Dermis microvascular lymphatic vessel endothelial cell (primary cell): Measurements from ENCODE around the gene KSR1. TPM values are rescaled to one million over a fixed set of nuclear protein-coding genes. Genes with fewer than 3 reads are reported as not detected.

Experiments used
- DNase-seq, 2 donors: peaks; one replicate each; pipeline versions ENCODE4 v3.0.0 to v3.0.0-alpha.2; 2010; ENCODE audit warnings: low read depth in 2 of 2
- total RNA-seq: library from RNA; depleted of rRNA; stranded (reverse); fragments of >200 nt; gene quantifications from 2 replicates; pipeline ENCODE4 v1.2.1, GENCODE V29; 2014

Gene KSR1
- total RNA-seq, 1 donor from 2014 or later, result 6.2 TPM

- no peak for DNase-seq
Measured at GRCh38 chr17:27549251-27549893, 93.1 kb downstream of the KSR1 start.

- DNase-seq, result no peak
Measured at GRCh38 chr17:27550291-27550930, 94.2 kb downstream of the KSR1 start.

DNA sequence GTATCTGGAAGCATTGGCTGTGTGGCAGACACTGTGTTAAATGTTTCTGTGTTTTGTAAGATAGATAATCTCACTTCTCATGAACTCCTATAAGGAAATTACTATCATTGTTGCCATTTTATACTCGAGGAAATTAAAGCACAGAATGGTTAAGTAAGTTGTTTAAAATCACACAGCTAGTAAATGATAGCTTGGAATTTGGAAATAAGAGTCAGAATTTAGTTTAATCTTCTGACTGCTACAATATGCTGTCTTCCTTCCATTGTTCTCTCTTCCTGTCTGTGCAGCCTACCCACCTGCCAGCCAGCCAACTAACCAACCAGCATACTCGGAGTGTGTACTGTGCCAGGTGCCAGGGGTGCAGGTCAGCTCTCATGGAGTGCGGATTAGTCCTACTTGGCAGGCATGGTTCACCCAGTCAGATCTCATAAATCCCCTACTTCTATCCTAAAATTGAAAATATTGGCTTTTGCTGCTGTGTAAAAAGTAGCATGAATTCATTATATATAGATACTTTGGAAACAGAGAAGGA, 94.8 kb downstream of the KSR1 start:
- peak; percentile 63 to 86 for DNase-seq

DNA sequence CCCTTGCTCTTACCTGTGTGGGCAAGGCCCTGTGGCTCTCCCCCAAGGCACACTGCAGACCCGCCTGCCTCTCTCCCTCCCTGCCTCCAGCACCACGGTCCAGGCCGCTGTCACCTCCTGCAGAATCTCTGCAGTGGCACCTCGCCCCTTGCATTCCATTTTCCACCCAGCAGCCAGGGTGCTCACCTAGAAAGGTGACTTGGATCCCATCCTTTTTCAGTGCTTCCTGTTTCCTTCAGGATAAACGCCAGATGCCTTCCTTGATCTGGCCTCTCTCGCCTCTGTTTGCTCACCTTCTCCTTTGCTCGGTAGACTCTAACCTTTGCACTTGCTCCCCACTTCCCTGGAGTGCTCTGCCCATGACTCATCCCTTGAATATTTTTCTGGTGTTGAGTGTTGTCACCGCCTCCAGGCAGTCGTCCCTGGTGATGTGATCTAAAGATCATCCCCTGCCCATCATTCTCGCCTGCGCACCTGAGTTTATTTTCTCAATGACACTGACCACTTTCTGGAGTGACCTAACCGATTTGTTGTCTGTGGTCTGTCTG, 95.5 kb downstream of the KSR1 start:
- DNase-seq, result peak in 1 of 2 donors; percentile 39

- peak in 1 of 2 donors; percentile 57 for DNase-seq
Measured at GRCh38 chr17:27552276-27552732, 96.1 kb downstream of the KSR1 start.

- DNase-seq, result no peak
Measured at GRCh38 chr17:27553019-27553511, 96.8 kb downstream of the KSR1 start.

DNA sequence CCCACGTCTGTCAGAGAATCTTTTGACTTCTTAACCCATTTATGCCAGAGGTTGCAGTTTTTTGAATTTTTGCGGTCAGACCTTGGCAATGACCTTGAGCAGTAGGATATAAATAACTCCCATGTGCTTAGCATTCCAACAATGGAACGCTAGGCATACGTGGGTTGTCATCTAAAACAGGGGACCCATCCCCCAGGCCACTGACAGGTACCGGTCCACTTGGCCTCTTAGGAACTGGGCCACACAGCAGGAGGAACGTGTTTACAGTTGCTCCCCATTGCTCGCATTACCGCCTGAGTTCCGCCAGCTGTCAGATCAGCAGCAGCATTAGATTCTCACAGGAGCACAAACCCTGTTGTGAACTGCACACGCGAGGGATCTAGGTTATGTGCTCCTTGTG, 97.9 kb downstream of the KSR1 start:
- DNase-seq, result no peak

- no peak for DNase-seq
Measured at GRCh38 chr17:27554911-27555310, 98.7 kb downstream of the KSR1 start.

DNA sequence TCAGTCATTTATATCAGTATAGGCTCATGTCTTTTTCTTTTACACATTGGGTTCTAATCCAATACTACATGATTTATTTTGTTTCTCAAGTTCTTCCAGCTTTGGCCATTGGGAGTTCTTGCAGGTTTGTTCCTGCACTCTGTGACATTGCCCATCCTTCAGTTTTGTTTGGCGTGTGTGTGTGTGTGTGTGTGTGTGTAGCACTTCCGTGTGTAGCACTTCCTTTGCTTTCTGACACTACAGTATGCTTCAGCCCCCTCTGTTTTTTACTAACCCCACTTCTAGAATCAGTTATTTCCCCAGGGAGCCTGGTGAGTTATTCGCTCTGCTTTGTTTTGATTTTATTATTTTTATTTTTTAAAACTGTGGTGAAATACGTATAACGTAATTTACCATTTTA, 99.1 kb downstream of the KSR1 start:
- peak; percentile 24 to 40 for DNase-seq

DNA sequence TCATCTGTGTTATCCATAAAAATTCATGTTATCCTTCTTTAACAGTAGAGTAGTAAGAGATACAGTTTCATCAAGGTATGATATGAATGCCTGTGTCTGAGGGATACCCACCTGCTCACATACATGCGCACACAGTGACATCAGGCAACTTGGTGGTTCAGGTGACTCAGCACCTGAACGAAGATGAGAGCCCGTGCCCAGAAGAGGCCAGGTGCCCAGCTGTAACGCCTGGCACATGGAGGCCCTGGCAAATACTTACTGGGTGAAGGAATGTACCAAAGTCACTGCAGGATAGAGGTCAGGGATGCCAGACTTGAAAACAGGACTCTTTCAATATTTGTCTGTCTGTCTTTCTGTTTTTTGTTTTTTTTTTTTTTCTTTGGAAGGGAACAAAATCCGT, 102.1 kb downstream of the KSR1 start:
- DNase-seq, result no peak

GRCh38 chr17:27558842-27559505, 102.7 kb downstream of the KSR1 start:
- DNase-seq, result peak in 1 of 2 donors; percentile 22

DNA sequence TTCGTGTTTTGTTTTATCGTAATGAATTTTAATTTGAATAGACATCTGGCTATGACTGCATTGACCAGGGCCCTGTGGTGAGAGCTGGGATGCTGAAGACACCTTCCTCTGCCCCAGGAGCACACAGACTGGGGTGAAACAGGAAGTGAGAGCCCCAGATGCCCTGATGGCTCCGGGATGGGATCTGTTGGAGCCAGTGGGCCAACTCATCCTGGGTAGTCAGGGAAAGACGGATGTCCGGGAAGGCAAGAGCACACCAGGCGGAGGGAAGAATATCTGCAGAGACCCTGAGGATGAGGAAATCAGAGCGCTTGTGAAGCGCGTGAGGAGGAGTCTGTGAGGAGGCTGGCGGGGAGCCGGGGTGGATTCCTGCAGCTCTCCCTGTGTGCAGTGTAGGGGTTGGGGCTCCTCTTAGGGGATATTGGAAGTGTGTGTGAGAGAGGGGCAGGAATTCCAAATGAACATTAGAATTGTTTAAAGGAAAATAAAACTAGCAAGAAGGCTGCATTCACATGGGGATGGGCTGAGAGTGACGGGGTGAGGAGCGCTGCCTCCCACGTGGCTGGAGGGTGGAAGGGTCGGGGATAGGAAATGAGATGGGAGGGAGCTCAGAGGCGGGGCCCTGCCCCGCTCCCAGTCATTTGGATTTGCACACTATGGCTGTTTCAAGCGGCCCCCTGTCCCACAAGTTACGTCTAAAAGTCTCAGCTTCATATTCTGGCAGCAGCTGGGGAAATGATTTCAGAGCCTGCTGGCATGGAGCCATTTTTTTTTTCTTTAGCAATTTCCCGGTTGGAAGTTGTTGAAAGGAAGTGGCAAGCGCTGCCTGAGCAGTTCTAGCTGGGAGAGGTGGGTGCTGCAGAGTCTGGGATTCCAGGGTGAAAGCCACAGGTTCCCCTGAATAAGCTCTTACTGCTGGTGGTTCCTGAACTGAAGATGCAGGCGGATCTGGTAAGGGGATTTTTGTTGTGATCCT, 103.5 kb downstream of the KSR1 start:
- peak; percentile 65 to 92 for DNase-seq

GRCh38 chr17:27560668-27561067, 104.4 kb downstream of the KSR1 start:
- peak in 1 of 2 donors; percentile 18 for DNase-seq

GRCh38 chr17:27562777-27563455, 106.7 kb downstream of the KSR1 start:
- peak in 1 of 2 donors; percentile 57 for DNase-seq

- peak in 1 of 2 donors; percentile 66 for DNase-seq
Measured at GRCh38 chr17:27563532-27563931, 107.3 kb downstream of the KSR1 start.

- DNase-seq, result no peak
Measured at GRCh38 chr17:27564463-27564862, 108.2 kb downstream of the KSR1 start.

DNA sequence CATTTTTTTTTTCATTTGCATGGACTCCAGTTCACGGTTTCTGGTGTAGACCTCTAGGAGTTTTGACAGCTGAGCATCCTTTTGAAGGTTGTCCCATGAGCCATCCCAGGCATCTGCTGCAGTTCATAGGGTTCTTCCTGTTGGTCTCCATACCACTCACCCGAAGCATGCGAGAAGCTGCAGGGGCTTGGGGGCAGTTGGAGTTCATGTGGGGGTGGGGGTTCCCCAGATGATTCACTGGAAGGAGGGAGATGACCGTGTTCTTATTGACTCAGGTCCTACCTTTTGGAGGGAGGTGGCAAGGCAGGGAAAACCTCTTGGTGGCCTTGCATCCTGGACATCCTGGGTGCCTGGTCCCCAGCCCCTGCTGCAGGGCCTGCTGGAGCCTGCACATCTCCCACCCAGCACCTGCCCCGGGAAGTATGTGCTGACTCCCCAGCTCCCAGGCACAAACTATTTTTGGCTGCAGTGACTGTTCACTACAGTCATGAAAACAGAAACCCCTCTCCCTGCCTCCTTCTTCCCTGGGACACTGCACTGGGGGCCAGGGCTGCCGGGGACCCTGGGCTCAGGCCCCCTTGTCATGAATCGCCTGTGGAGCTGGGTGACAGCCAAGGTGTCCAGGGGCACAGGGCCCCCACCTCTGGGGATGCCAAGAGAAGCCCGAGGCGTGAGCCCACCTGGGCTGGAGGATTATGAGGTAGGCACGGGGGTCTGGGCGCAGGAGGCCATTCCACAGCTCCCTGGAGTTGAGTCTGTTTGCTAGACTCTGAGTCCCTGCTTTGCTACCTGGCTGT, 109.8 kb downstream of the KSR1 start:
- DNase-seq, result peak in 1 of 2 donors; percentile 29

DNA sequence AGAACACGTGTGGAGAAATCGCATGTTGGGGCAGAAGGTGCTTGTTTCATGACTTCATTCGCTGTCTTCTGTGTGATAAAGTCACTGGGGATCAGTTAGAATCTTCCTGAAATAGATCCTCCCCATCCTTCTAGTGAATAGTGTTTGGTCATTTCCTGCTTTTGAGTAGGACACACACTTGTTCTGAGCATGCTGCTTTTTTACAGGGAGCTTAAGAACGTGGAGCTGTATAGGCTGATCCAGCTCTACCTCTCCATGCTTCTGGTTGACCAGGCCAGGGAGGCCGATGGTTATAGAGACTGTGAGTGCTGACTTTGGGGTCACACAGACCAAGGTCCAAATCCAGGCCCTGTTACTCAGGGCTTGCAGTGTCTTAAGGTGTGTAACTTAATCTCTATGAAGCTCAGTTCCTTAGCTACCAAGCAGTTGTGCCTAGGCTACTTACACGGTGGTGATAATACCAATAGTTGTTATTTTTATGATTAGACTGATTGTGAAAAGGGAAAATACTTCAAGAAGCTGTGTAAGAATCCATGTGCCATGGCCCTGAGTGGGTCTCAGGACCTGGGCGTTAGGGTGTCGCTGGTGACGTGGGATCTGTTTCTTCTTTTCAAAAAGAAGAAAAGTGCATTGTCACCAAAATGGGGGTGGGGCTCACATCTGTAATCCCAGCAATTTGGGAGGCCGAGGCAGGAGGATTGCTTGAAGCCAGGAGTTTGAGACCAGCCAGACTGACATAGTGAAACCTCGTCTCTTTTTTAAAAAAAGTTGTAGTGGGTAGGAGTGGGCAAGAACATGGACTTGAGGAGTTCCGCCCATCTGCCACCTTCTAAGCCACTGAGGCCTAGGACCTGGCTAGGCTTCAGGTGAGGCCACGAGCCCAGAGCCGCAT, 110.7 kb downstream of the KSR1 start:
- peak in 1 of 2 donors; percentile 60 for DNase-seq
